OCI-LY7 (cell line): ENCODE results near the gene EFNA4. TPM values are rescaled to one million over a fixed set of nuclear protein-coding genes. Genes with fewer than 3 reads are reported as not detected.

Source experiments
- BruUV-seq: library from RNA; stranded (reverse); fragments of 400-500 nt; replicated peaks from 2 replicates; lab custom pipeline; 2021; lab: Mats Ljungman, UMichigan
- CTCF ChIA-PET: fragments of 300-600 bp; sonication (Branson Sonifier 250); formaldehyde crosslinking; loops from one replicate; lab custom pipeline; 2022; ENCODE audit warnings: antibody characterized with exemption; ENCODE audit not compliant: unreplicated experiment; lab: Charles Lee
- POLR2A ChIA-PET: fragments of 300-600 bp; sonication (Branson Sonifier 250); formaldehyde crosslinking; loops from one replicate; lab custom pipeline; 2022; ENCODE audit warnings: antibody characterized with exemption; lab: Charles Lee
- DNase-seq: peaks from one replicate; pipeline ENCODE4 v3.0.0-alpha.2; 2015; ENCODE audit warnings: low spot score
- H2AFZ ChIP-seq: fragments of 200-600 bp; sonication (generic), shearing (Covaris generic); 2 replicates; pipeline ENCODE4 v1.6.1; 2014; ENCODE audit warnings: mild to moderate bottlenecking, antibody characterized with exemption, low read length, moderate library complexity
- H3K27ac ChIP-seq: fragments of 200-600 bp; sonication (generic); 2 replicates; pipeline ENCODE4 v1.5.1; 2014; ENCODE audit warnings: mixed run types, low read depth, mild to moderate bottlenecking, moderate library complexity, low read length, inconsistent platforms; ENCODE audit not compliant: poor library complexity, severe bottlenecking
- H3K36me3 ChIP-seq: fragments of 200-600 bp; sonication (generic); 2 replicates; pipeline ENCODE4 v1.6.1; 2014; ENCODE audit warnings: mild to moderate bottlenecking, antibody characterized with exemption, low read length, moderate library complexity, mixed read lengths; ENCODE audit not compliant: insufficient read depth
- H3K4me1 ChIP-seq: fragments of 200-600 bp; sonication (generic); 2 replicates; pipeline ENCODE4 v1.5.1; 2014; ENCODE audit warnings: mild to moderate bottlenecking, low read length; ENCODE audit not compliant: insufficient read depth, poor library complexity, severe bottlenecking
- H3K4me2 ChIP-seq: fragments of 200-600 bp; sonication (generic); 2 replicates; pipeline ENCODE4 v1.6.1; 2014; ENCODE audit warnings: mild to moderate bottlenecking, low read length
- H3K4me3 ChIP-seq: fragments of 200-600 bp; sonication (generic); 2 replicates; pipeline ENCODE4 v1.5.1; 2014; ENCODE audit warnings: mild to moderate bottlenecking, low read depth, low read length; ENCODE audit not compliant: poor library complexity, severe bottlenecking
- H3K79me2 ChIP-seq: fragments of 200-600 bp; sonication (generic); 2 replicates; pipeline ENCODE4 v1.6.1; 2016; ENCODE audit warnings: low read depth, mild to moderate bottlenecking, low read length, moderate library complexity, mixed read lengths; ENCODE audit not compliant: insufficient read depth
- H3K9me2 ChIP-seq: fragments of 200-600 bp; sonication (generic); 2 replicates; pipeline ENCODE4 v1.6.1; 2016; ENCODE audit warnings: mild to moderate bottlenecking, low read length, mixed read lengths; ENCODE audit not compliant: insufficient read depth
- H3K9me3 ChIP-seq: fragments of 200-600 bp; sonication (generic); 2 replicates; pipeline ENCODE4 v1.6.1; 2014; ENCODE audit warnings: mild to moderate bottlenecking, mixed run types, low read length, mixed read lengths
- H4K20me1 ChIP-seq: fragments of 200-600 bp; sonication (generic); 2 replicates; pipeline ENCODE4 v1.6.1; 2014; ENCODE audit warnings: mild to moderate bottlenecking, antibody characterized with exemption, low read length, moderate library complexity, mixed read lengths; ENCODE audit not compliant: insufficient read depth
- EZH2phosphoT487 ChIP-seq: fragments of 200-600 bp; sonication (generic); IDR thresholded peaks from 2 replicates; pipeline ENCODE4 v1.6.1; 2018; ENCODE audit warnings: low read depth, borderline replicate concordance, mild to moderate bottlenecking, mixed run types, antibody characterized with exemption, low read length, moderate library complexity, mixed read lengths
- intact Hi-C: fragments of 100-400 bp; cut with micrococcal nuclease; formaldehyde crosslinking; loops from one replicate; pipeline ENCODE4 v1.10.0; 2022; ENCODE audit not compliant: unreplicated experiment
- total RNA-seq, 2 experiments: library from RNA; depleted of rRNA in 1 of 2; stranded (reverse); fragments of >200 nt in 1 of 2; shearing (Covaris generic) in 1 of 2; gene quantifications; 2 replicates each; pipeline ENCODE4 v1.2.3, GENCODE V29; 2014 to 2022
- TF ChIP-seq, protein P1 (sequence below): fragments of 200-600 bp; sonication (generic); conservative IDR thresholded peaks from 2 replicates; pipeline ENCODE4 v1.5.1; 2014; ENCODE audit warnings: mild to moderate bottlenecking, antibody characterized with exemption, low read length, moderate library complexity, mixed read lengths

Gene EFNA4
- total RNA-seq, 2 experiments from 2014 or later, result 9.0 to 10.5 TPM

DNA sequence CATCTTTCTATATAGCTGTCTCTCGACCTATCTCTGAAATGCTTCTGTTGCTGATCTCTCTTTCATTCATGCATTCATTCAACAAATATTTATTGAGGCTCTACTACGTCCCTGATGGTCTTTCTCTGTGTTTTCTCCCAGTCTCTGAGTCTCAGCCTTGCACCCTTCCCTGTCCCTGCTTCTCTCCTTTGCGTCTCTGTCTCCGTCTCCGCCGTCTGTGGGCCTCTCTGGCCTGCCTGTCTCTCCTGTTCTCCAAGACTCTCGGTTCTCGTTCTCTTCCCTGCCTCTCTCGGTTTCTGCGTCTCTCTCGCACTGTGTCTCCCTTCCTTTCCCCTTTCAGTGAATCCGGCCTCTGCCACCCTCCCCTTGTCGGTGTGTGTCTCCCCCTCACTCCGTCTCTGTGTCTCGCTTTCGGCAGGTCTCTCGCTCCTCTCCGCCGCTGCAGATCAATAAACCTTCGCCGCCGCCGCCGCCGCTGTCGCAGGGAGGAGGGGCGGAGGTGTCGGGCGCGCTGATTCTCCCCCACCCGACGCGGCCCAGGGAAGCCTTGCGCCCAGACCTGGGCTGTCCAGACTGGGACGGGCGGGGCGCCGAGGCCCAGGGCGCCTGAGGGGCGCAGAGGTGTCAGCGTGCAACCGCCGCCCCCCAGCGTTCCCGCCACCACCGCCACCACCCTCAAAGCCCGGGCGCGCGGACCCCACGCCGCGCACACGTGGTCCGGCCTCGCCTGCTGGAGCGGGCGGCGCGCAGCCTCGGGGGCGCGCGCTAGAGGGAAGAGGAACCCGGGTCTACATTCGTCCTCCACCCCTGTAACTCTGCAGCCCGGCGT, 18.1 kb downstream of the EFNA4 start:
- peak overlapping the region; percentile 79; the same call in 1 of the 2 replicates for H3K4me2 ChIP-seq
- no peaks in the 10 kb centered on the region for H3K9me3 ChIP-seq
- peaks cover 64% of the 10 kb centered on the region for H3K4me1 ChIP-seq
- no peaks in the 10 kb centered on the region for H3K79me2 ChIP-seq
- H3K36me3 ChIP-seq, result no peaks in the 10 kb centered on the region
- no peaks in the 10 kb centered on the region for H4K20me1 ChIP-seq
- H3K27ac ChIP-seq, result no peak overlapping the region
- intact Hi-C loops, result no loop called here
- POLR2A ChIA-PET, result interaction anchor here (0.7 kb wide), 1 partner anchor 17 kb away, joined by 4 read pairs; no protein-coding TSS in a partner anchor
- no peak overlapping the region for H2AFZ ChIP-seq
- no peak for DNase-seq
- TF ChIP-seq, protein P1, sequence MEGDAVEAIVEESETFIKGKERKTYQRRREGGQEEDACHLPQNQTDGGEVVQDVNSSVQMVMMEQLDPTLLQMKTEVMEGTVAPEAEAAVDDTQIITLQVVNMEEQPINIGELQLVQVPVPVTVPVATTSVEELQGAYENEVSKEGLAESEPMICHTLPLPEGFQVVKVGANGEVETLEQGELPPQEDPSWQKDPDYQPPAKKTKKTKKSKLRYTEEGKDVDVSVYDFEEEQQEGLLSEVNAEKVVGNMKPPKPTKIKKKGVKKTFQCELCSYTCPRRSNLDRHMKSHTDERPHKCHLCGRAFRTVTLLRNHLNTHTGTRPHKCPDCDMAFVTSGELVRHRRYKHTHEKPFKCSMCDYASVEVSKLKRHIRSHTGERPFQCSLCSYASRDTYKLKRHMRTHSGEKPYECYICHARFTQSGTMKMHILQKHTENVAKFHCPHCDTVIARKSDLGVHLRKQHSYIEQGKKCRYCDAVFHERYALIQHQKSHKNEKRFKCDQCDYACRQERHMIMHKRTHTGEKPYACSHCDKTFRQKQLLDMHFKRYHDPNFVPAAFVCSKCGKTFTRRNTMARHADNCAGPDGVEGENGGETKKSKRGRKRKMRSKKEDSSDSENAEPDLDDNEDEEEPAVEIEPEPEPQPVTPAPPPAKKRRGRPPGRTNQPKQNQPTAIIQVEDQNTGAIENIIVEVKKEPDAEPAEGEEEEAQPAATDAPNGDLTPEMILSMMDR, result no peak
- no peak; the same call in 1 of the 2 replicates for TF ChIP-seq EZH2phosphoT487
- no peak overlapping the region for H3K4me3 ChIP-seq
- H3K9me2 ChIP-seq, result no peaks in the 10 kb centered on the region
- BruUV-seq, result no TSS peak
- CTCF ChIA-PET, result no interaction called here

DNA sequence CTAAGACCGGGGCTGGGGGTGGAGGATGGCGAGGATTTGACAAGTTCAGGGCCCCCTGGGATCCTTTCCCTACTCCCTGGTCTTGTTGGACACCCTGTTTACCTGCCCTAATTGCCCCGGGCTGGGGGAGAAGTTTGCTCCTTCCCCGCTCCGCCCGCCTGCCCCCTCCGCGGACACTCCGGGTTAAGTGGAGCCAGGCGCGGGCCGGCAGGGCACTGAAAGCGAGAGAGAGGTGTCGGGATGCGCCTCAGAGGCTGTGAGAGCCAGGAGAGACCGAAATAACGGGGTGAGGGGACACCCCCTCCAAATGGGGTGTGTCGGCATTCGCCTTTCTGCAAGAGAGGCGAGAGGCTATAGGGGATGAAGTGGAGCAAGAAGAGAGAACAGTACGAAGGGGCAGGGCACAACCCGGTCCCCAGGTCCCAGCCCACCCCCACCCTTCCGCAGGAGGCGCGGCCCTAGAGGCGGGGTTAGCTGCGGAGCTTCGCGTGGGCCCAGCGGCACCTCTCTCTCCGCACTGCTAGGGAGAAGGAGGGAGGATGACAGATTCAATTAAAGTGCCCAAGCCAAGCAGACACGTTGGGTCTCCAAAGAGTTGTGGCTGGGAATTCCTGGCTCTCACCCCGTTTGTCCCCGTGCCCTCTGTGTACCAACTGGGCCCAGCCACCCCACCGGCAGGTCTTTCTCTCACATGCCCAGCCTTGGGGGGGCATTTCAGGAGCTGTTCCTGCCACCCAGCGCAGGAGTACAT, 18.9 kb downstream of the EFNA4 start:
- no TSS peak for BruUV-seq

More for the DNA sequence above, 18.9 kb downstream of the EFNA4 start:
- H2AFZ ChIP-seq, result no peak overlapping the region
- no peaks in the 10 kb centered on the region for H3K9me3 ChIP-seq
- H3K4me3 ChIP-seq, result no peak overlapping the region
- no peak for DNase-seq
- peak; percentile 98 for TF ChIP-seq EZH2phosphoT487
- TF ChIP-seq, protein P1, result no peak
- no peaks in the 10 kb centered on the region for H3K36me3 ChIP-seq
- H3K4me1 ChIP-seq, result peaks cover 64% of the 10 kb centered on the region
- no peaks in the 10 kb centered on the region for H4K20me1 ChIP-seq
- ChIA-PET POLR2A (no interaction called here), CTCF (no interaction called here)
- H3K27ac ChIP-seq, result no peak overlapping the region
- intact Hi-C loops, result loop anchor here (1.0 kb wide), 1 partner anchor 523 kb away; no protein-coding TSS in a partner anchor
- H3K79me2 ChIP-seq, result no peaks in the 10 kb centered on the region
- no peaks in the 10 kb centered on the region for H3K9me2 ChIP-seq
- peak overlapping the region; percentile 13; the same call in 1 of the 2 replicates for H3K4me2 ChIP-seq
